Smooth muscle cell of the brain vasculature (primary cell): ENCODE measurements around the gene RIMS3.
"Not testable (repeated sequence)": the region's sequence is repeated elsewhere in the genome, so short reads cannot be mapped to it uniquely, and the experiment has no call there.

Experiments
- DNase-seq: peaks from one replicate; pipeline ENCODE4 v3.0.0-alpha.2; 2012; ENCODE audit warnings: low read depth, low spot score

Gene RIMS3

GRCh38 chr1:40594187-40594531 lies 71.3 kb downstream of the RIMS3 start:
- DNase-seq: no peak

GRCh38 chr1:40593449-40594186 lies 71.9 kb downstream of the RIMS3 start:
- no peak for DNase-seq

GRCh38 chr1:40592107-40592803 lies 73.2 kb downstream of the RIMS3 start:
- DNase-seq: no peak

- no peak for DNase-seq
Observed at GRCh38 chr1:40588586-40588985, 76.9 kb downstream of the RIMS3 start.

GRCh38 chr1:40583980-40584379 lies 81.5 kb downstream of the RIMS3 start:
- DNase-seq: no peak

- no peak for DNase-seq
Observed at GRCh38 chr1:40582116-40582515, 83.4 kb downstream of the RIMS3 start.

- no peak for DNase-seq
Observed at GRCh38 chr1:40575336-40575735, 90.1 kb downstream of the RIMS3 start.

- not testable (repeated sequence) for DNase-seq
Observed at GRCh38 chr1:40574805-40575204, 90.7 kb downstream of the RIMS3 start.
